CD4-positive, alpha-beta memory T cell (primary cell): ENCODE data around the gene KIF18A. TPM values are rescaled to one million over a fixed set of nuclear protein-coding genes. Genes with fewer than 3 reads are reported as not detected.
"Not testable (repeated sequence)": the region's sequence is repeated elsewhere in the genome, so short reads cannot be mapped to it uniquely, and the experiment has no call there.

Experiments
- CTCF ChIA-PET: fragments of 350-600 bp; sonication (Branson Sonifier 250); formaldehyde crosslinking; loops from one replicate; lab custom pipeline; 2021; ENCODE audit warnings: inconsistent platforms; ENCODE audit not compliant: partially characterized antibody; lab: Charles Lee
- POLR2A ChIA-PET: fragments of 350-600 bp; sonication (Branson Sonifier 250); formaldehyde crosslinking; loops from one replicate; lab custom pipeline; 2021; ENCODE audit not compliant: partially characterized antibody; lab: Charles Lee
- DNase-seq, 5 donors: peaks; one replicate each; pipeline versions ENCODE4 v3.0.0 to v3.0.0-alpha.2; 2020 to 2022; ENCODE audit warnings: mixed read lengths in 1 of 5
- H3K27ac ChIP-seq: one replicate; pipeline ENCODE4 v1.7.0; 2013; ENCODE audit warnings: low read depth, low read length
- H3K27me3 ChIP-seq: 2 replicates; pipeline ENCODE4 v1.7.0; 2013; ENCODE audit warnings: mild to moderate bottlenecking, low read length, moderate library complexity; ENCODE audit not compliant: insufficient read depth
- H3K36me3 ChIP-seq: 2 replicates; pipeline ENCODE4 v1.7.0; 2013; ENCODE audit warnings: mild to moderate bottlenecking, low read length, moderate library complexity; ENCODE audit not compliant: insufficient read depth
- H3K4me1 ChIP-seq: 2 replicates; pipeline ENCODE4 v1.7.0; 2013; ENCODE audit warnings: mild to moderate bottlenecking, low read length, moderate library complexity; ENCODE audit not compliant: insufficient read depth
- H3K4me3 ChIP-seq, 2 donors: one replicate each; pipeline ENCODE4 v1.7.0; 2013; ENCODE audit warnings: low read length in 2 of 2, mild to moderate bottlenecking in 1 of 2
- H3K9me3 ChIP-seq, 2 donors: one replicate each; pipeline ENCODE4 v1.7.0; 2013; ENCODE audit warnings: low read length in 2 of 2, control low read depth in 1 of 2; ENCODE audit not compliant: control insufficient read depth in 1 of 2
- H3K27ac Mint-ChIP-seq, 7 donors: one replicate each; pipeline ENCODE4 v1.8.0; 2020 to 2021; ENCODE audit warnings: mixed read lengths in 7 of 7, mild to moderate bottlenecking in 6 of 7, inconsistent platforms in 3 of 7, moderate library complexity in 3 of 7
- H3K27me3 Mint-ChIP-seq, 2 donors: one replicate each; pipeline ENCODE4 v1.8.0; 2020 to 2021; ENCODE audit warnings: mixed read lengths in 2 of 2
- H3K36me3 Mint-ChIP-seq, 2 donors: one replicate each; pipeline ENCODE4 v1.8.0; 2020 to 2021; ENCODE audit warnings: mixed read lengths in 2 of 2, inconsistent platforms in 1 of 2, mild to moderate bottlenecking in 1 of 2
- H3K4me1 Mint-ChIP-seq, 4 donors: one replicate each; pipeline ENCODE4 v1.8.0; 2020 to 2021; ENCODE audit warnings: mixed read lengths in 4 of 4, mild to moderate bottlenecking in 1 of 4
- H3K4me3 Mint-ChIP-seq, 8 donors: one replicate each; pipeline ENCODE4 v1.8.0; 2020 to 2021; ENCODE audit warnings: mixed read lengths in 8 of 8, mild to moderate bottlenecking in 7 of 8, moderate library complexity in 6 of 8, inconsistent platforms in 3 of 8
- H3K9me3 Mint-ChIP-seq, 8 donors: one replicate each; pipeline ENCODE4 v1.8.0; 2020 to 2021; ENCODE audit warnings: mixed read lengths in 8 of 8, mild to moderate bottlenecking in 5 of 8, inconsistent platforms in 3 of 8, moderate library complexity in 1 of 8
- intact Hi-C: fragments of 100-400 bp; cut with micrococcal nuclease; formaldehyde crosslinking; loops from one replicate; pipeline ENCODE4 v1.15.1; 2023
- polyA plus RNA-seq, 2 donors: library from polyadenylated mRNA; unstranded; fragments of 300-500 nt; fragmentation: Illumina TruSeq; gene quantifications; one replicate each; pipeline ENCODE4 v1.2.3, GENCODE V29; 2021
- total RNA-seq, 2 experiments: library from RNA; stranded (reverse); gene quantifications; one replicate each; pipeline ENCODE4 v1.2.3, GENCODE V29; 2021

The KIF18A gene
- total and polyA plus RNA-seq, 4 experiments from 2014 or later = 0.50 to 1.7 (median 0.93) TPM

DNA sequence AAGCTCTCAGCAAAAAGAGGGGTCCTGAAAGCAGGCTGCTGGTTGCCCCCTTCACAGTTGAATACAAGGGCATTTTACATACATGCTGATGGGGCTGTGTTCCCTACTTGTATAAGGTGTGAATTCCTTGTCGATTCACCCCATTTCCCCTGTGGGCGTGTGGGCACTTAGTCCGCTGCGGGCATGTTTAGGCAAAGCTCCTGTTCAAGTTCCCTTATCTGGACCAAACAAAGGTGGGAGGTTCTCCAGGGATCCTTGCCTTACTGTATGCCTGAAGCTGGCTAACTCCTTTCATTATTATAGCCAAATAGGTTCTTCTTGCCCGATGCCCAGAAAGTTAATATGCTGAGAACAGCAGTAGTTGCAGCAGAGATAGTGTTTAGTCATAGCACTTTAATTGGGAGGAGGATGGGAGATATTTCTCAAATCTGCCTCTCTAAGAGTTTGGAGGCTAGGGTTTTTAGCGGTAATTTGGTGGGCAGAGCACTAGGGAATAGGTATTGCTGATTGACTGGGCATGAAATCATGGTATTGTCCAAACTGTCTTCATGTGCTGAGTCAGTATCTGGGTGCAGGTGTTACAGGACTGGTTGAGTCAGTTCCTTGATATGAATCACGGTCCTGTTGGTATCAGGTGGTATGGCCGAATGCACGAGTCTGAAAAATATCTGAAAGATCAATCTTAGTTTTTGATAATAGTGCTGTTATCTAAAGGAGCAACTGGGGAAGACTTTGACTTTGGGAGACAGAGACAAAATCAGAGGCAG is 32.9 kb upstream of the KIF18A start:
- Mint-ChIP-seq H3K27ac (no peak overlapping the region), H3K4me3 (peak overlapping the region in 1 of 8 donors; percentile 15), H3K9me3 (peaks cover 0 to 53% (median 29%) of the 10 kb centered on the region in 8 donors), H3K36me3 (peaks cover 31 to 58% of the 10 kb centered on the region in 2 donors), H3K27me3 (no peaks in the 10 kb centered on the region), H3K4me1 (peaks cover 0 to 5% (median 2%) of the 10 kb centered on the region in 4 donors)
- H3K4me3 ChIP-seq = no peak overlapping the region
- H3K9me3 ChIP-seq = no peaks in the 10 kb centered on the region
- no peak for DNase-seq
- no peaks in the 10 kb centered on the region for H3K27me3 ChIP-seq
- no peak overlapping the region for H3K27ac ChIP-seq
- no peaks in the 10 kb centered on the region for H3K36me3 ChIP-seq
- intact Hi-C loops = no loop called here
- CTCF ChIA-PET = no interaction called here
- no peaks in the 10 kb centered on the region for H3K4me1 ChIP-seq
- POLR2A ChIA-PET = no interaction called here

DNA sequence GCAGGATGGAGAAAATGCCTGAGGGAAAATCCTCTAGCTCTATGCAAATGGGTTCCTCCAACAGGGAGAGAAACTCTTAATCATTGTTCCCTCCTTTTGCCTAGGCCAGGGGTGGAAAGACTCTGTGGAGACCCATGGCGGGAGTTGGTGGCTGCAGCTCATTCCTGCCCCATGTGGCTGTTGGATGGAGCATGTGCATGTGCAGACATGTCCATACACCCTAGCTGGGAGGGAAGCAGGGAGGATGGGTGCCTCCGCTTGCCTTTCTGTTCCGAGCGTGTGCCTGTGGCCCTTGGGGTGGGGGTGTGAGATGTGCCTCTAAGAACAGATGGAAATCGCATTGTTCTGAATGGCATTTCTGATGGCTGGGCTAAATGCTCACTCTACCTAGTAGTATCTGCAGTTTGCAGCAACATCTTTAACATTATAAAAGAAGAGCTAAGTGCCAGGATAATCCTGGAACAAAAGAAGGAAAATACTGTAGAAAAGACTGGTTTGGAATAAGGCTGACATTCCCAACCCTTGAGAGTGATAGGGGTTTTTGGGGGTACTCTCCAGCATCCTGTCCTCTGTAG is 32.0 kb upstream of the KIF18A start:
- DNase-seq = no peak
- Mint-ChIP-seq H3K27me3 (no peaks in the 10 kb centered on the region), H3K4me3 (no peak overlapping the region), H3K36me3 (peaks cover 38 to 64% of the 10 kb centered on the region in 2 donors), H3K4me1 (peaks cover 0 to 5% (median 2%) of the 10 kb centered on the region in 4 donors), H3K9me3 (peaks cover 0 to 58% (median 29%) of the 10 kb centered on the region in 8 donors), H3K27ac (no peak overlapping the region)
- H3K4me1 ChIP-seq = no peaks in the 10 kb centered on the region
- H3K27ac ChIP-seq = no peak overlapping the region
- intact Hi-C loops = no loop called here
- H3K4me3 ChIP-seq = no peak overlapping the region
- no peaks in the 10 kb centered on the region for H3K9me3 ChIP-seq
- H3K36me3 ChIP-seq = no peaks in the 10 kb centered on the region
- no peaks in the 10 kb centered on the region for H3K27me3 ChIP-seq
- ChIA-PET POLR2A (no interaction called here), CTCF (no interaction called here)

GRCh38 chr11:28137832-28138231 is 29.9 kb upstream of the KIF18A start:
- H3K27me3 Mint-ChIP-seq = no peaks in the 10 kb centered on the region
- CTCF ChIA-PET = no interaction called here
- peaks cover 0 to 5% (median under 1%) of the 10 kb centered on the region in 4 donors for H3K4me1 Mint-ChIP-seq
- no peak for DNase-seq
- H3K4me3 Mint-ChIP-seq = no peak overlapping the region
- peaks cover 50 to 74% of the 10 kb centered on the region in 2 donors for H3K36me3 Mint-ChIP-seq
- H3K27ac ChIP-seq = no peak overlapping the region
- H3K9me3 ChIP-seq = no peaks in the 10 kb centered on the region
- peaks cover 0 to 58% (median 31%) of the 10 kb centered on the region in 8 donors for H3K9me3 Mint-ChIP-seq
- no peaks in the 10 kb centered on the region for H3K36me3 ChIP-seq
- no peaks in the 10 kb centered on the region for H3K27me3 ChIP-seq
- no peak overlapping the region for H3K4me3 ChIP-seq
- no peaks in the 10 kb centered on the region for H3K4me1 ChIP-seq
- no peak overlapping the region for H3K27ac Mint-ChIP-seq
- intact Hi-C loops = no loop called here
- POLR2A ChIA-PET = no interaction called here

DNA sequence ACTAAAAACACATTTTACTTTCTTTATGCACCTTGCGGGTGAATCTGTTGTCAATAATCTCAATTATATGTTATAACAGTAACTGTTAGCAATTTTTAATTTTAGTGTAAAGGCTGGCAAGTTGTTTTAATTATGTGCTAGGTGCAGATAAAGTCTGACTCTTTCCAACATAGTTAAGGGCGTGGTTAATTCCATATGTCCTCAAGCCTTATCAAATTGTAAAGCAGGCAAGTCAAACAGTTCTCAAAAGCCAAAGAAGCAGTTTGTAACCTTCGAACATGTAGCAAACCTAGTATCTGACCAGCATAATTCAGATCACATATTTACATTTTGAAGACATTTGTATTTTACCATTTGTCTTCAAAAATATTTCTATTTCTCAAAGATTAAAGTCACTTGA is 29.4 kb upstream of the KIF18A start:
- H3K4me3 ChIP-seq = no peak overlapping the region
- H3K4me1 ChIP-seq = no peaks in the 10 kb centered on the region
- no peaks in the 10 kb centered on the region for H3K9me3 ChIP-seq
- H3K4me3 Mint-ChIP-seq = no peak overlapping the region
- ChIA-PET POLR2A (no interaction called here), CTCF (no interaction called here)
- peaks cover 0 to 58% (median 31%) of the 10 kb centered on the region in 8 donors for H3K9me3 Mint-ChIP-seq
- no peaks in the 10 kb centered on the region for H3K36me3 ChIP-seq
- no peak for DNase-seq
- intact Hi-C loops = no loop called here
- H3K4me1 Mint-ChIP-seq = peaks cover 0 to 3% (median 0%) of the 10 kb centered on the region in 4 donors
- H3K27me3 Mint-ChIP-seq = no peaks in the 10 kb centered on the region
- peaks cover 51 to 71% of the 10 kb centered on the region in 2 donors for H3K36me3 Mint-ChIP-seq
- H3K27me3 ChIP-seq = no peaks in the 10 kb centered on the region
- H3K27ac Mint-ChIP-seq = no peak overlapping the region
- H3K27ac ChIP-seq = no peak overlapping the region

GRCh38 chr11:28136157-28136556 is 28.2 kb upstream of the KIF18A start:
- H3K4me3 ChIP-seq, H3K9me3 ChIP-seq, intact Hi-C loops, H3K27me3 Mint-ChIP-seq, H3K27me3 ChIP-seq, H3K27ac ChIP-seq, H3K4me1 Mint-ChIP-seq, H3K36me3 ChIP-seq, DNase-seq, H3K27ac Mint-ChIP-seq, H3K4me3 Mint-ChIP-seq, POLR2A ChIA-PET, CTCF ChIA-PET, H3K4me1 ChIP-seq: not testable (repeated sequence)
- Mint-ChIP-seq H3K9me3 (peaks cover 0 to 56% (median 30%) of the 10 kb centered on the region in 8 donors), H3K36me3 (peaks cover 54 to 68% of the 10 kb centered on the region in 2 donors)

GRCh38 chr11:28133146-28133545 is 25.2 kb upstream of the KIF18A start:
- Histone ChIP-seq H3K4me1 (no peaks in the 10 kb centered on the region), H3K4me3 (no peak overlapping the region), H3K9me3 (no peaks in the 10 kb centered on the region), H3K36me3 (no peaks in the 10 kb centered on the region), H3K27me3 (no peaks in the 10 kb centered on the region), H3K27ac (no peak overlapping the region)
- peaks cover 42 to 44% of the 10 kb centered on the region in 2 donors for H3K36me3 Mint-ChIP-seq
- DNase-seq = no peak
- no peak overlapping the region for H3K27ac Mint-ChIP-seq
- H3K4me1 Mint-ChIP-seq = no peaks in the 10 kb centered on the region
- ChIA-PET CTCF (no interaction called here), POLR2A (no interaction called here)
- H3K27me3 Mint-ChIP-seq = no peaks in the 10 kb centered on the region
- no peak overlapping the region for H3K4me3 Mint-ChIP-seq
- intact Hi-C loops = no loop called here
- H3K9me3 Mint-ChIP-seq = peaks cover 0 to 26% (median 7%) of the 10 kb centered on the region in 8 donors

DNA sequence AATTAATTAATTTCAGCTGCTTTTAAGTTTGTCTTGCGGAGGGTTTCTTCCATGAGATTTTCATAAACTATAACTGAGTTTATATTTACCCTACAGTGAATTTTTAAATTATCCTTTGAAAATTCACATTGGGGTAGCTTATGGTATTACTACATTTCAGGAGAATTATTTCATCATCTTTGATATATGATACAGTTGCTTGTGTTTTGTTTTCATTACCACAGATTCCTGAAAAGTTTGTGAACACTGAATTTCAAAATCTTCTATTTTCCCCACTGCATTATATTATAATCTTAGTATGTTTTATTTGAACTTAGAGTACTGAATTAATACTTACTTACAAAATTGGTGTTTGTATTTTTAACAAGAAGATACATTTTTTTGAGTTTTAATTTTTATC is 24.6 kb upstream of the KIF18A start:
- Mint-ChIP-seq H3K27ac (no peak overlapping the region), H3K36me3 (peaks cover 38% of the 10 kb centered on the region in 2 donors), H3K9me3 (peaks cover 0 to 20% (median 4%) of the 10 kb centered on the region in 8 donors), H3K27me3 (no peaks in the 10 kb centered on the region), H3K4me1 (no peaks in the 10 kb centered on the region), H3K4me3 (no peak overlapping the region)
- H3K4me3 ChIP-seq = no peak overlapping the region
- no peaks in the 10 kb centered on the region for H3K4me1 ChIP-seq
- H3K9me3 ChIP-seq = no peaks in the 10 kb centered on the region
- H3K36me3 ChIP-seq = no peaks in the 10 kb centered on the region
- DNase-seq = no peak
- CTCF ChIA-PET = no interaction called here
- intact Hi-C loops = no loop called here
- POLR2A ChIA-PET = no interaction called here
- H3K27me3 ChIP-seq = no peaks in the 10 kb centered on the region
- H3K27ac ChIP-seq = no peak overlapping the region
